A549 treated with Hydrocortisone at 1 μM for 4 hours (cell line): ENCODE measurements around the gene SSBP1. TPM values are rescaled to one million over a fixed set of nuclear protein-coding genes. Genes with fewer than 3 reads are reported as not detected.

ENCODE experiments used
- total RNA-seq: library from RNA; stranded (reverse); fragments of 200-300 nt; extraction: Qiagen RNA extraction; gene quantifications from 5 replicates; pipeline ENCODE4 v1.2.3, GENCODE V29; 2022

The SSBP1 gene
- 283 to 320 TPM (median 296 TPM) in 5 replicates for total RNA-seq

GRCh38 chr7:141737836-141738591 is at the start of gene SSBP1:
Gene SSBP1, plus strand, starts transcription at chr7:141738358. Its CDS starts 809 bp downstream, at chr7:141739167.

GRCh38 chr7:141702047-141702567 is 36.1 kb upstream of the SSBP1 start, which contains the start of gene DENND11:
Gene DENND11, minus strand, starts transcription at chr7:141702166. Its CDS starts 13 bp downstream, at chr7:141702153.

DNA sequence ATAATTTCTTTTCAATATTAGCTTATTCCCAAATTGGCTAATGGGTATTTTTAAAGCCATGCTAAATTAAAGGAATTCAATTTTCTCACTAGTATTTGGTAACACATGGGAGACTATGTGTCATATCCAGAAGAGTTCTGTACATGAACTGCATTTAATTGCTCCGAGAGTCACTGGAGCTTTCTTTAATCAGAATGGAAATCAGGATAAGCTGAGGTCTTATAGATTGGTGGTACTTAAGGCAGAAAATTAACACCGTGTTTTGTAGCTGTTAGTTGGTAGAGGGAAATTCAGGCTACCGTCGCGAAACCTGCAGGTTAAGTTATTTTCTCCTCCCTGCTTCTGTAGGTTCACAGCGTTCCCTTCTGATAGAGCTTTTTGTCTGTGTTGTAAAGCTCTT is 29.8 kb upstream of the SSBP1 start, which contains the start of gene WEE2:
TSS of gene WEE2 (plus strand) at position 3 of the 400 bp plus-strand sequence. CDS start 406 bp downstream, outside the sequence.

GRCh38 chr7:141763797-141764196 is 25.6 kb downstream of the SSBP1 start, which contains the start of gene TAS2R3:
Gene TAS2R3, plus strand, starts transcription at chr7:141764097. Its CDS starts 62 bp downstream, at chr7:141764159.

GRCh38 chr7:141776374-141776773 is 38.2 kb downstream of the SSBP1 start, which contains the start of gene TAS2R4:
Gene TAS2R4, plus strand, starts transcription at chr7:141776674. Its CDS starts 1,815 bp downstream, at chr7:141778489.

GRCh38 chr7:141789917-141790316 is 51.8 kb downstream of the SSBP1 start, which contains the start of gene TAS2R5:
Gene TAS2R5, plus strand, starts transcription at chr7:141790217. Its CDS starts 145 bp downstream, at chr7:141790362.

Other genes with a start within 250 kb of the SSBP1 start
- 26.8 to 39.2 TPM (median 29.6 TPM) in 5 replicates for gene AGK, start 186.9 kb upstream of the SSBP1 start, total RNA-seq
- 4.1 to 7.5 TPM (median 5.5 TPM) in 5 replicates for gene DENND11, start 36.2 kb upstream of the SSBP1 start, total RNA-seq
- gene WEE2, start 30.0 kb upstream of the SSBP1 start, total RNA-seq: not detected in 5 replicates
- gene TAS2R3, start 25.7 kb downstream of the SSBP1 start, total RNA-seq: not detected in 5 replicates
- gene TAS2R4, start 38.3 kb downstream of the SSBP1 start, total RNA-seq: 0.06 to 0.18 TPM (median 0.10 TPM) in 5 replicates
- gene TAS2R5, start 51.9 kb downstream of the SSBP1 start, total RNA-seq: 0.31 to 0.63 TPM (median 0.40 TPM) in 5 replicates
- gene PRSS37, start 103.1 kb downstream of the SSBP1 start, total RNA-seq: not detected in 5 replicates
- gene OR9A4, start 178.0 kb downstream of the SSBP1 start, total RNA-seq: not detected in 5 replicates
- not detected in 5 replicates for gene CLEC5A, start 208.6 kb downstream of the SSBP1 start, total RNA-seq
- gene TAS2R38, start 235.4 kb downstream of the SSBP1 start, total RNA-seq: not detected in 5 replicates